OCI-LY3 (cell line): Measurements from ENCODE around the gene TRA2A.

ENCODE experiments used
- H2AFZ ChIP-seq: fragments of 200-600, 300-600 bp; shearing (Covaris generic); 2 replicates; pipeline ENCODE4 v1.6.0; 2014; ENCODE audit warnings: antibody characterized with exemption, low read depth, low read length
- H3K27ac ChIP-seq: fragments of 200-600, 300-600 bp; sonication (generic); 2 replicates; pipeline ENCODE4 v1.5.1; 2014; ENCODE audit warnings: mild to moderate bottlenecking, low read length, moderate library complexity, mixed read lengths
- H3K27me3 ChIP-seq: fragments of 200-600, 300-600 bp; sonication (generic); 2 replicates; pipeline ENCODE4 v1.6.1; 2014; ENCODE audit warnings: low read depth, low read length, mixed read lengths
- H3K36me3 ChIP-seq: fragments of 200-600, 300-600 bp; sonication (generic); replicated peaks from 2 replicates; pipeline ENCODE3; 2014; ENCODE audit warnings: low read depth, low read length, mixed read lengths
- H3K4me1 ChIP-seq: fragments of 300-600, 200-600 bp; sonication (generic); 2 replicates; pipeline ENCODE4 v1.6.1; 2014; ENCODE audit warnings: low read length, mixed read lengths
- H3K4me2 ChIP-seq: fragments of 200-600, 300-600 bp; sonication (generic); 2 replicates; pipeline ENCODE4 v1.6.1; 2014; ENCODE audit warnings: low read length, mixed read lengths
- H3K4me3 ChIP-seq: fragments of 300-600, 200-600 bp; sonication (generic); 2 replicates; pipeline ENCODE4 v1.5.1; 2014; ENCODE audit warnings: antibody characterized with exemption, mild to moderate bottlenecking, low read length, moderate library complexity
- H3K79me2 ChIP-seq: fragments of 300-600, 200-600 bp; shearing (Covaris generic); 2 replicates; pipeline ENCODE4 v1.6.1; 2014; ENCODE audit warnings: mild to moderate bottlenecking, low read length, mixed read lengths
- H3K9ac ChIP-seq: fragments of 300-600, 200-600 bp; shearing (Covaris generic); 2 replicates; pipeline ENCODE4 v1.6.0; 2014; ENCODE audit warnings: mild to moderate bottlenecking, low read length, moderate library complexity
- H3K9me3 ChIP-seq: fragments of 200-600, 300-600 bp; shearing (Covaris generic); 2 replicates; pipeline ENCODE4 v1.6.1; 2014; ENCODE audit warnings: low read length, mixed read lengths; ENCODE audit not compliant: insufficient read depth
- H4K20me1 ChIP-seq: fragments of 200-600, 300-600 bp; sonication (generic); 2 replicates; pipeline ENCODE4 v1.6.1; 2016; ENCODE audit warnings: low read length, mixed read lengths; ENCODE audit not compliant: insufficient read depth
- EZH2phosphoT487 ChIP-seq: fragments of 200-600 bp; shearing (Covaris generic); IDR thresholded peaks from 2 replicates; pipeline ENCODE4 v1.6.1; 2018; ENCODE audit warnings: antibody characterized with exemption, mixed run types, low read depth
- TF ChIP-seq, protein P1 (sequence below): fragments of 200-600, 300-600 bp; sonication (generic); IDR thresholded peaks from 2 replicates; pipeline ENCODE4 v1.5.1; 2014; ENCODE audit warnings: antibody characterized with exemption, low read length, low read depth

TRA2A gene

DNA sequence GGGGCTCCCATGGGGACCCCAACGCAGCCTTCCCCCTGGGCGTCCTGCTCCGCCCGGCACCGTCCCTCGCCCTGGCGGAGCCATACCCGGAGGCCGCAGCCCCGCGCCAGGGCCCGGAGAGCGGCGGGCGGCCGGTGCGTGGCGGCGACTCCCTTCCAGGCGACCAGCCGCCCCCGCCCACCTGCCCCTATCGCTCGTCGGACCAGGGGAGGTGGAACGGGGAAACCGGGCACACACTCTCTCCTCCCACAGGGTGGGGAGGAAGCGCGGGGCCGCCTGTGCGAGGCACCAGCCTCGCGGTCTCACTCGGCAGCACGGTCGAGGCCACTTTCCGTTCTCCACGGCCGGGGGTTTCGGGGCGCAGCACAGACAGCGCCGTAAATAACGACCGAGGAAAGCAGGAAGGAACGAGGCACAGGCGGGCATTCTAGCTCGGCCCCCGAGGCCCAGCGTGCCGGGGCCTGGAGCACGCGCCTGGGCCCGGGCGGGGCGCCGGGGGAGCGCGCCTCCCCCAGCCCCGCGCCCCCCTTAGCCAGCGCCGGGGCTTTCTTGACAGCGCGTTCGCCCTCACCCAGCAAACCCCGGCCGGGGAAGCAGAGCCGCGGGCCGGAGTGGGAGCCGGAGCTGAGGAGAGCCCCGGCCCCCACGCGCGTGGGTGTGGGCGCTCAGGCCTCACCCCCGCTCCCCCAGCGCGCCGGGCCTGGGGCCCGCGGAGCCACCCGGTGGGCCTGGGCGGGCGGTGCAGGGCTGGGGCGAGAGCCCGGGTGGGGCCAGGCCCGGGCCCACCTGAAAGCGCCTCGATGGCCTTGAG lies 62.4 kb downstream of the TRA2A start:
- Histone ChIP-seq H3K4me1 (peaks cover 30% of the 10 kb centered on the region), H3K9me3 (no peaks in the 10 kb centered on the region), H3K36me3 (peaks cover 14% of the 10 kb centered on the region), H2AFZ (no peak overlapping the region), H3K79me2 (peaks cover 81% of the 10 kb centered on the region), H3K9ac (peak overlapping the region; percentile 99), H3K27ac (peak overlapping the region; percentile 96), H3K4me3 (peak overlapping the region; percentile 93), H4K20me1 (peaks cover 32% of the 10 kb centered on the region), H3K27me3 (no peaks in the 10 kb centered on the region), H3K4me2 (peak overlapping the region; percentile 92)
- TF ChIP-seq, protein P1, sequence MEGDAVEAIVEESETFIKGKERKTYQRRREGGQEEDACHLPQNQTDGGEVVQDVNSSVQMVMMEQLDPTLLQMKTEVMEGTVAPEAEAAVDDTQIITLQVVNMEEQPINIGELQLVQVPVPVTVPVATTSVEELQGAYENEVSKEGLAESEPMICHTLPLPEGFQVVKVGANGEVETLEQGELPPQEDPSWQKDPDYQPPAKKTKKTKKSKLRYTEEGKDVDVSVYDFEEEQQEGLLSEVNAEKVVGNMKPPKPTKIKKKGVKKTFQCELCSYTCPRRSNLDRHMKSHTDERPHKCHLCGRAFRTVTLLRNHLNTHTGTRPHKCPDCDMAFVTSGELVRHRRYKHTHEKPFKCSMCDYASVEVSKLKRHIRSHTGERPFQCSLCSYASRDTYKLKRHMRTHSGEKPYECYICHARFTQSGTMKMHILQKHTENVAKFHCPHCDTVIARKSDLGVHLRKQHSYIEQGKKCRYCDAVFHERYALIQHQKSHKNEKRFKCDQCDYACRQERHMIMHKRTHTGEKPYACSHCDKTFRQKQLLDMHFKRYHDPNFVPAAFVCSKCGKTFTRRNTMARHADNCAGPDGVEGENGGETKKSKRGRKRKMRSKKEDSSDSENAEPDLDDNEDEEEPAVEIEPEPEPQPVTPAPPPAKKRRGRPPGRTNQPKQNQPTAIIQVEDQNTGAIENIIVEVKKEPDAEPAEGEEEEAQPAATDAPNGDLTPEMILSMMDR = no peak
- no peak for TF ChIP-seq EZH2phosphoT487

DNA sequence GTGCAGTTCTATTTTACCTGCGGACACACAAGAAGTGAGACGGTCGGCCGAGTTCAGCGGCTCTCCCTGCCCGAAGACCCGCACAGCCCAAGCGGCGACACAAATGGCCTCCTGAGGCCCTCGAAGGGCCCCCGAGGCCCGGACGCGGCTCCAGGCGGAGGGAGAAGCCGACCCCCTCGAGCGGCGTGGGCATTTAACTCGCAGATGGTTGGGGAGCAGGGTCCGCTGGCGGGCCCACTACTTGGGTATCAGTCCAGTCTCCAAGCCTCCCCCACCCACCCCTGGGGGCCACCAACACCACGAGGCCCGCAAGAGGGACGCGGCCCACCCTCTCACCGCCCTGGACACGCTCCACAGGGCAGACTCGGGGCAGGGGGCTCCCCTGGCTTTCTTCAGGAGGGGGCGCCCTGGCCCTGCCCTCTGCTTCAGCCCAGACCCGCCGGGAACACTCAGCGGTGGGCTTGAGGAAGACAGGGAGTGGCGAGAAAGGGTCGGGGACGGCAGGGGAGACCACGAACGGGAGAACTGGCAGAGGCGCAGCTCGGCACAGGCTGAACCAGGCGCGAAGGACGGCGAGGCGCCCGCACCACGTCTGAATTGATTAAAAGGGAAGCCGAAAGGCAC lies 63.1 kb downstream of the TRA2A start:
- peaks cover 39% of the 10 kb centered on the region for H4K20me1 ChIP-seq
- peaks cover 19% of the 10 kb centered on the region for H3K36me3 ChIP-seq
- H3K9me3 ChIP-seq = no peaks in the 10 kb centered on the region
- H3K9ac ChIP-seq = peak overlapping the region; percentile 99
- peaks cover 84% of the 10 kb centered on the region for H3K79me2 ChIP-seq
- H3K4me1 ChIP-seq = peaks cover 30% of the 10 kb centered on the region
- TF ChIP-seq, protein P1 = peak; percentile 10; the same call in 1 of the 2 replicates
- TF ChIP-seq EZH2phosphoT487 = no peak
- peak overlapping the region; percentile 92 for H3K4me2 ChIP-seq
- H3K27ac ChIP-seq = peak overlapping the region; percentile 96
- no peaks in the 10 kb centered on the region for H3K27me3 ChIP-seq
- no peak overlapping the region for H2AFZ ChIP-seq
- H3K4me3 ChIP-seq = peak overlapping the region; percentile 93

DNA sequence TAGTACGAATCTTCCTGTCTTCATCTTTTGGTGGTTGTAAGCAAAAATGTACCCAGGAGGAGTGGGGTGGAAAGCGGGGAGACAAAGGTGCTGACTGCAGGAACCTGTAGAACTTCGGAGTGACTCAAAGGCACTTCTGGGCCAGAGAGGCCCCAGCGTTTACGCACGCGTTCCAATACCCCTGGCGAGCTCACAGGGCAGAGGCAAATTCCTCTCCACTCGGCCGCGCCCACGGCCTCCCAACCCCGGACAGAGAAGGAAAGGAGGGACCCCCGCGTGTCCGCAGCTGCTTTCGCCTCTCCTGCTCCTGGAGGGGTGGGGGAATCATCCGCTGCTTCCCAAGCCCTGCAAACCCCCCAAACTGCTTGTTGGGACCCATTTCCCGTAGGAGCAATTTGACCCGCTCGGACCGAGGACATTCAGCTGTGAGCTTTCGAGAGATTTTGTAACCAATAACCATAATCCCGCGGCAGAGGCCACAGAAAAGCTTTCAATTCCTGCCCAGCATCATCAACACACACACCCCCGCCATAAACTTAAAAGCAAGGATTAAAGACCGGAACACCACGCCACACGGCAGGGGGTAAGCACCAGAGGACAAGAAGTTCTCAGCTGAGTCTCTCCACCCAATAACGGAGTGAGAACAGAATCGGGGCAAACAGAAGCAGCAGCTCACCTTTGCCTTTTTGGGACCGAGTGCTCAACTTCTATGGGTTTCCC lies 63.8 kb downstream of the TRA2A start:
- peaks cover 27% of the 10 kb centered on the region for H3K4me1 ChIP-seq
- H3K4me3 ChIP-seq = peak overlapping the region; percentile 93
- TF ChIP-seq EZH2phosphoT487 = no peak
- TF ChIP-seq, protein P1 = no peak
- peaks cover 45% of the 10 kb centered on the region for H4K20me1 ChIP-seq
- peak overlapping the region; percentile 99 for H3K9ac ChIP-seq
- H3K4me2 ChIP-seq = peak overlapping the region; percentile 92
- H3K27me3 ChIP-seq = no peaks in the 10 kb centered on the region
- no peaks in the 10 kb centered on the region for H3K9me3 ChIP-seq
- H2AFZ ChIP-seq = no peak overlapping the region
- H3K27ac ChIP-seq = peak overlapping the region; percentile 96
- peaks cover 84% of the 10 kb centered on the region for H3K79me2 ChIP-seq
- peaks cover 22% of the 10 kb centered on the region for H3K36me3 ChIP-seq
